Karpas-422 (cell line): ENCODE measurements around the gene BRINP1. TPM values are rescaled to one million over a fixed set of nuclear protein-coding genes. Genes with fewer than 3 reads are reported as not detected.

Experiments used
- DNase-seq: peaks from one replicate; pipeline ENCODE4 v3.0.0-alpha.2; 2015
- H2AFZ ChIP-seq: fragments of 200-600 bp; sonication (generic); 2 replicates; pipeline ENCODE4 v1.6.1; 2014; ENCODE audit warnings: antibody characterized with exemption, low read length, mixed read lengths
- H3K27ac ChIP-seq: fragments of 200-600 bp; sonication (generic); 2 replicates; pipeline ENCODE4 v1.5.1; 2014; ENCODE audit warnings: mild to moderate bottlenecking, low read length, moderate library complexity
- H3K27me3 ChIP-seq: fragments of 200-600 bp; sonication (generic); 2 replicates; pipeline ENCODE4 v1.6.1; 2014; ENCODE audit warnings: low read length, mixed read lengths
- H3K36me3 ChIP-seq: fragments of 200-600 bp; sonication (generic); 2 replicates; pipeline ENCODE4 v1.6.1; 2014; ENCODE audit warnings: low read length, mixed read lengths; ENCODE audit not compliant: insufficient read depth
- H3K4me1 ChIP-seq: fragments of 200-600 bp; sonication (generic); 2 replicates; pipeline ENCODE4 v1.6.1; 2014; ENCODE audit warnings: mild to moderate bottlenecking, low read length, mixed read lengths
- H3K4me2 ChIP-seq: fragments of 200-600 bp; sonication (generic); 2 replicates; pipeline ENCODE4 v1.6.1; 2014; ENCODE audit warnings: low read length, low read depth, mild to moderate bottlenecking; ENCODE audit not compliant: poor library complexity, severe bottlenecking
- H3K4me3 ChIP-seq: fragments of 200-600 bp; sonication (generic); 2 replicates; pipeline ENCODE4 v1.5.1; 2014; ENCODE audit warnings: mild to moderate bottlenecking, antibody characterized with exemption, low read length, mixed read lengths
- H3K79me2 ChIP-seq: fragments of 200-600 bp; sonication (generic); 2 replicates; pipeline ENCODE4 v1.6.1; 2014; ENCODE audit warnings: mild to moderate bottlenecking, low read length, mixed read lengths
- H3K9ac ChIP-seq: fragments of 200-600 bp; sonication (generic); 2 replicates; pipeline ENCODE4 v1.6.0; 2014; ENCODE audit warnings: low read length
- H3K9me2 ChIP-seq: fragments of 200-600 bp; sonication (generic), shearing (Covaris generic); replicated peaks from 2 replicates; pipeline ENCODE4 v1.6.0; 2014; ENCODE audit warnings: mild to moderate bottlenecking, low read length, moderate library complexity; ENCODE audit not compliant: insufficient read depth
- H3K9me3 ChIP-seq: fragments of 300-700, 200-600 bp; sonication (generic); 2 replicates; pipeline ENCODE4 v1.6.1; 2014; ENCODE audit warnings: low read length, mixed read lengths
- H4K20me1 ChIP-seq: fragments of 200-600 bp; sonication (generic); 2 replicates; pipeline ENCODE4 v1.6.1; 2014; ENCODE audit warnings: mild to moderate bottlenecking, antibody characterized with exemption, low read length, low read depth; ENCODE audit not compliant: insufficient read depth
- total RNA-seq: library from RNA; depleted of rRNA; stranded (reverse); fragments of >200 nt; shearing (Covaris generic); gene quantifications from 2 replicates; pipeline ENCODE4 v1.2.3, GENCODE V29; 2014; ENCODE audit warnings: low replicate concordance

BRINP1 gene
- total RNA-seq, 1 experiment from 2014 or later, result not detected

DNA sequence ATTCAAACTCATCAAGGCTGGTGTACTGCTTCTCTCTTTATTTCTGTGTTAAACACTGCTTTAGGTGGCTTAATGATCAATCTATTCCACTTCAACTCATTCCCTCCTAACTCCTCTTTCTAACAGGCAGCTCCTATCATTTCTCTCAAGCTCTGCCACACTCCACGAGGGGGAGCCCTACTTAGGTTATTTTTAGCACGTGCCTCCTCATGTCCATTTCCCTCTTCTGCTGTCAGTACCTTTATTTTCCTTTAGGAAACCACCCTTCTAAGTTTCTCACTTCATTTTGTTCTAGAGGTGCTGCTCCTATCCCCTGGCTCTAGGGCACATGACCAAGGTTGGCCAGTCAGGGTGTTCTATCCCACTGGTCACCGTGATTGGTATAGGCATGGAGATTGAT, 6.7 kb upstream of the BRINP1 start:
- Histone ChIP-seq H3K27me3 (no peaks in the 10 kb centered on the region), H3K9me3 (no peaks in the 10 kb centered on the region), H3K4me1 (no peaks in the 10 kb centered on the region), H3K9me2 (no peaks in the 10 kb centered on the region), H3K36me3 (no peaks in the 10 kb centered on the region), H3K4me3 (no peak overlapping the region), H3K79me2 (no peaks in the 10 kb centered on the region), H4K20me1 (no peaks in the 10 kb centered on the region), H3K9ac (no peak overlapping the region), H3K4me2 (no peak overlapping the region), H3K27ac (no peak overlapping the region), H2AFZ (no peak overlapping the region)
- DNase-seq, result peak; percentile 67

DNA sequence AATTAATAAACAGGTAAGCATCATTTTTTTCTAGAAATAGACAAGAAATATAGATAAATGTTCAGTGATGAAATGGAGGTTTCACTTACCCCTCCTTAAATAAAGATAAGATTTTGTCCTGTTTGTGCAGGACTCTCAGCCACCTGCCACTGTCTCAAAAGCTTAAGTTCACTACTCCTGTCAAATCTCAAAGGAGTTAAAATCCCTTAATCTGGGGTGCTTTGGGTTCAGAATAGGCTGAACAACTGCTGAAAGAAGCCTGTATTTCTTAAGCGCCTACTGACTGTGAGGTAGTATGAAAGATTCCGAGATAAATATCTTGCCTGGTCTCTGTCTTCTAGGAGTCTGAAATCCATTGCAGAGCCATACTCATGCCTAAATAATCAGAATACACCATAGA, 3.7 kb upstream of the BRINP1 start:
- DNase-seq, result no peak
- Histone ChIP-seq H3K27me3 (no peaks in the 10 kb centered on the region), H3K4me2 (no peak overlapping the region)

DNA sequence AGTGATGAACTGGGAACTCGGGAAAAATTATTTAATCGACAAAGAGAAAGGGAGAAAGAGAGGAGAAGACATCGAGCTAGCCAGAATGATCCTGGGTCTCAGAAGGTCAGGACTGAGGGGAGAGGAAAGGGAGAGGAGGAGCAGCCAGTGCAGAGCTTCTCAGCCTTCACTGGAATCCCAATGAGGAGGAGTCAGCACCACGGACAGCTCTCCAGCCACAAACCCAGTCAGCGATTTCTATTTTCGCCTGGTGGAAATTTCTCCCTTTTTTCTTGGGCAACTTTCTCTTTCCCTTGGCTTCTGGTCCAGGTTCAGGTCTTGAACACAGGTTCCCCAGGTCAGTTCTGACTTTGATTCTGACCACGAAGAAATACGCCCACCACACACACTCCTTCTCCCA, 1.6 kb upstream of the BRINP1 start:
- DNase-seq, result peak; percentile 51

More for the DNA sequence above, 3.7 kb upstream of the BRINP1 start:
- H3K9me2 ChIP-seq, result no peaks in the 10 kb centered on the region
- no peaks in the 10 kb centered on the region for H3K36me3 ChIP-seq
- H3K27ac ChIP-seq, result no peak overlapping the region
- no peaks in the 10 kb centered on the region for H4K20me1 ChIP-seq
- no peak overlapping the region for H3K9ac ChIP-seq
- no peak overlapping the region for H2AFZ ChIP-seq
- H3K4me3 ChIP-seq, result no peak overlapping the region
- no peaks in the 10 kb centered on the region for H3K79me2 ChIP-seq
- no peaks in the 10 kb centered on the region for H3K9me3 ChIP-seq
- H3K4me1 ChIP-seq, result no peaks in the 10 kb centered on the region

DNA sequence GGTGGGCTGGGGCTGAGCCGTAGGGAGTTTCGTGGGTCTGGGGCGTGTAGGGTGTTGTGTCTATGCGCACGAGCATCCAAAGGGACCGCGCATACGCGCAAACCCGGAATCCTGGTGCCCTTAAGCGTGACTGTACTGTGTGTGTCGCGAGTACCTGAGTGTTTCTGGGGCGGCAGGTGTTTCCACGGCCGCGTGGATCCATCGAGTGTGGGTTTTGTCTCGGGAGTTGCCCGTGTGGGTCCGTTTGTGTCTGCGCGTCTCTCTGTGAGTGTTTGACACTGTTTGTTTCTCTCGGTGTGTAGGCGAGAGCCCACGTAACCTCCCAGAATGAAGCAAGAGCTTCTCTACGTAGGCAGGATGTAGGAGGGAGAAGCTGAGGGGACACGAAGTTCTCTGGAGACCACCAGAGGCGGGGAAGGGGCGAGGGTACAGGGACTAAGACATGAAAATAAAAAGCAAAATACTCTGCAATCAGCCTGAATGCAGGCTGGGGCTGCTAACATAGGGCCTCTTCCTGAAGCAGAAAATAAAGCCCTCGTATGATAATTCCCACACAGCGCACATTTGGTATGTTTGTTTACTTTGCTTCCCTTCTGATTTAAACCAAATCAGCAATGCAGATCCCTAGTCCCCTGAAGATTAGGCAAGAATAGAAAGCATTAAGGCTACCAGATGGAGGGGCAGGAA, 588 bp upstream of the BRINP1 start:
- no peaks in the 10 kb centered on the region for H3K9me2 ChIP-seq
- no peaks in the 10 kb centered on the region for H3K4me1 ChIP-seq
- H4K20me1 ChIP-seq, result no peaks in the 10 kb centered on the region
- no peak overlapping the region for H3K4me2 ChIP-seq
- no peak overlapping the region for H2AFZ ChIP-seq
- H3K4me3 ChIP-seq, result no peak overlapping the region
- no peaks in the 10 kb centered on the region for H3K9me3 ChIP-seq
- H3K27ac ChIP-seq, result no peak overlapping the region
- no peaks in the 10 kb centered on the region for H3K36me3 ChIP-seq
- no peak for DNase-seq
- no peaks in the 10 kb centered on the region for H3K27me3 ChIP-seq
- no peak overlapping the region for H3K9ac ChIP-seq
- H3K79me2 ChIP-seq, result no peaks in the 10 kb centered on the region

More for the DNA sequence above, 1.6 kb upstream of the BRINP1 start:
- Histone ChIP-seq H2AFZ (no peak overlapping the region), H4K20me1 (no peaks in the 10 kb centered on the region), H3K4me3 (no peak overlapping the region), H3K27me3 (no peaks in the 10 kb centered on the region), H3K9me3 (no peaks in the 10 kb centered on the region), H3K27ac (no peak overlapping the region), H3K4me1 (no peaks in the 10 kb centered on the region), H3K79me2 (no peaks in the 10 kb centered on the region), H3K9me2 (no peaks in the 10 kb centered on the region), H3K36me3 (no peaks in the 10 kb centered on the region), H3K4me2 (no peak overlapping the region), H3K9ac (no peak overlapping the region)

DNA sequence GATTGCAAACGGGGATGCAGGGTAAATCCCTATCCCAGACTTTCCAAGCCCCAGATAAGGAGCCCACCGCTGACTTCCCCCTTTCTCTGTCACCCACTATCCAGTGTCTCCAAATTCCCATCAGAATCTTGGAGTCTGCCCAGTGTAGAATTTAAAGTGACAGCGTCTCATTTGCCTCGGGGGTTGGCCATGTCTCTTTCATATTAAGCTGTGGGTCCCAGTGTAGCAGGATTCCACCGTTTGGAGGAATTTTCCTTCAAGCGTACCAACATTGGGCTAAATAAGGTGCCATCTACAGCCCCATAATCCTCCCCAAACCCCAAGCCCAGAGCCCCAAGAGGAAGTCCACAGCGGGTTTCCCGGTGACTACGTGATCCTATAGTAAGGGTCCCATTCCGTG, 1.1 kb downstream of the BRINP1 start:
- Histone ChIP-seq H2AFZ (no peak overlapping the region), H3K9ac (no peak overlapping the region), H3K4me3 (no peak overlapping the region), H3K4me2 (no peak overlapping the region), H3K79me2 (no peaks in the 10 kb centered on the region), H3K27ac (no peak overlapping the region), H3K9me2 (no peaks in the 10 kb centered on the region), H3K4me1 (no peaks in the 10 kb centered on the region), H3K36me3 (no peaks in the 10 kb centered on the region), H3K27me3 (no peaks in the 10 kb centered on the region), H4K20me1 (no peaks in the 10 kb centered on the region), H3K9me3 (no peaks in the 10 kb centered on the region)
- no peak for DNase-seq

DNA sequence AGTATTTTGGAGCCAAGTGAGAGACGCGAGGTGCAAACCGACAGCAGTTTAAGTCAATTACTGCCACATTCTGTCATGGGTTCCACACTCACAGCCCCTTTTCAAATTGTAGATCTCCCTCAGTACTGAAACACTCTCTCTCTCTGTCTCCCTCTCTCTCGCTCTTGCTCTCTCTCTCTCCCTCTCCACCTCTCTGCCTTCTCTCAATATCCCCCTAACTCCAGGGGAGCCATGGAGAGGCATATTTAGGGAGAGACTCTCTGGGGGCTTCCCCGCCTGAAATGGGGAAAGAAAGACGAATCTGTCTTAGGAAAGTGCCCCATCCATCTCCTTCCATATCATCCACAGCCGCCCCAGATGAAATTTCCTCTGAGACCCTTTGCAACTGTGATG, 1.6 kb downstream of the BRINP1 start:
- H3K9ac ChIP-seq, result no peak overlapping the region
- no peak for DNase-seq
- no peaks in the 10 kb centered on the region for H3K4me1 ChIP-seq
- H3K4me3 ChIP-seq, result no peak overlapping the region
- no peak overlapping the region for H3K27ac ChIP-seq
- H3K27me3 ChIP-seq, result no peaks in the 10 kb centered on the region
- no peaks in the 10 kb centered on the region for H3K36me3 ChIP-seq
- no peaks in the 10 kb centered on the region for H4K20me1 ChIP-seq
- H3K9me2 ChIP-seq, result no peaks in the 10 kb centered on the region
- H3K79me2 ChIP-seq, result no peaks in the 10 kb centered on the region
- no peaks in the 10 kb centered on the region for H3K9me3 ChIP-seq
- no peak overlapping the region for H2AFZ ChIP-seq
- no peak overlapping the region for H3K4me2 ChIP-seq

DNA sequence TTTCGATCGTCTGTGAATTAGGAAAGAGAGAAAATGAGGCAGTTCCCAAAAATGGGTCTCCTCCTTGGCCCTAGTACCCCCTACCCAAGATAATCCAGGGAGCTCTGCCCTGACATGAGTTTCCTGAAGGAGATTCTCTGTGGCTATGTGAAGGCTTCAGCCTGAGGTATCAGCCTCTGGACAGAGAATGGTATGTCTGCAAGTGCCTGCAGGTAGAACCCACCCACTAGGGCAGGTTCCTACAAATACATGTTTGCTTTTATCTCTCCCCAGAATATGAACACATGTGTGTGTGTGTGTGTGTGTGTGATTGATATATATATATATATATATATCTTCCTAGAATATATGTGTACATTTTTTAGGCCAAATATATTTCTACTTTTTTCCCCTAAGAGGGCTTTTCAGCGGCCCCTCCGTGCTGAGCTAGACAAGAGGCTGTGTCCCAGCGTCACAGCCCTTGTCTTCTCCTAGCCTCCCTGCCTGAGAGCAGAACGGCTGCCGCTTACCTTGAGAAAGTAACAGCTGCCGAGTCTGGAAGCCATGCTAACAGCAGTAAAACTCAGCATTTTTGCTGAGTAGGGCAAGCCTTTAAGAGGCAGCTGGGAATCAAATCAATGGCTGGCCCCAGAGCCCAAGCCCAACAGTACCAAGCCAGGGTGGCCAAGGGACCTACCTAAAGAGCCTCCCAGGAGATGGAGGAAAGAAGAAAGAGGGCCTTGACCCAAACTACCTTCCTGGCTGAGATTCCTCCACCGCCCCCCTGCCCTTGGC, 2.1 kb downstream of the BRINP1 start:
- Histone ChIP-seq H3K36me3 (no peaks in the 10 kb centered on the region), H2AFZ (no peak overlapping the region), H3K9me3 (no peaks in the 10 kb centered on the region), H3K79me2 (no peaks in the 10 kb centered on the region), H3K9ac (no peak overlapping the region), H3K27ac (no peak overlapping the region), H3K4me1 (no peaks in the 10 kb centered on the region), H3K9me2 (no peaks in the 10 kb centered on the region), H4K20me1 (no peaks in the 10 kb centered on the region), H3K27me3 (no peaks in the 10 kb centered on the region), H3K4me3 (no peak overlapping the region), H3K4me2 (no peak overlapping the region)
- DNase-seq, result no peak

DNA sequence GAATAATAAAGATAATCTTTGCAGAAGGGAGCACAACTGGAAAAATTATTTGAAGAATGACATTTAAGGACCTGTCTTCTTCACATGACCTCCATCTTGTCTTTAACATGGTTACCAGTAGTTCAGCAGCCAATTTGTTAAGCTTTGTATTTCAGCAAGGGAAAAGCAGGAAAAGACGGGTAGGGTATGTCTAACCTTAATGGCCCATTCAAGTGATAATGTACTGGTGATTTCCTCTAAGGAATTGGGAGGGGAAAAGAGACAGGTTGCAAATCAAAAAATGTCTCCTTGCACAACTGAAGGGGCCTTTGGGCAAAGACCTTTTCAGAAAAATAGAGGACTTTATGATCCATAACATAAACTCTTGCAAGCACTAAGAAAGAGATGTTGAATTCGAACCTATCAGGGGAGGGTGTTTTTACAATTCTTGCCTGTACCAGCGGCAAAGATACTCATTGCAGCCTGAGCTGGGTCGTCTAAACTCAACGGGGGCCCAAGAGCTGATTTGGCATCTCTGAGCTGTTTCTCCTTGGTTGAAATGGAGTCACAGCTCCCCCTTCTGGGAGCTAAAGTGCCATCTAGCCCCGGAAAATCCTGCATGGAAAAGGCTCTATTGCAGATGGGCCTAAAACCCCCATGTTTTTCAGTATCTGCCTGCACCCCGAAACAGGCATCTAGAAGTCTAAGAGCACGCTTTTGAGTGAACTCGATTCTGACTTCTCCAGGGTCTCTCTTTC, 3.8 kb downstream of the BRINP1 start:
- H3K36me3 ChIP-seq, result no peaks in the 10 kb centered on the region
- DNase-seq, result peak; percentile 73
- H3K4me1 ChIP-seq, result no peaks in the 10 kb centered on the region
- no peak overlapping the region for H2AFZ ChIP-seq
- H3K9ac ChIP-seq, result no peak overlapping the region
- H3K27me3 ChIP-seq, result no peaks in the 10 kb centered on the region
- no peaks in the 10 kb centered on the region for H3K9me2 ChIP-seq
- H4K20me1 ChIP-seq, result no peaks in the 10 kb centered on the region
- no peaks in the 10 kb centered on the region for H3K79me2 ChIP-seq
- H3K9me3 ChIP-seq, result no peaks in the 10 kb centered on the region
- no peak overlapping the region for H3K4me2 ChIP-seq
- H3K4me3 ChIP-seq, result no peak overlapping the region
- H3K27ac ChIP-seq, result no peak overlapping the region
